Measurements from ENCODE around the gene RIPK4.

Gene RIPK4

DNA sequence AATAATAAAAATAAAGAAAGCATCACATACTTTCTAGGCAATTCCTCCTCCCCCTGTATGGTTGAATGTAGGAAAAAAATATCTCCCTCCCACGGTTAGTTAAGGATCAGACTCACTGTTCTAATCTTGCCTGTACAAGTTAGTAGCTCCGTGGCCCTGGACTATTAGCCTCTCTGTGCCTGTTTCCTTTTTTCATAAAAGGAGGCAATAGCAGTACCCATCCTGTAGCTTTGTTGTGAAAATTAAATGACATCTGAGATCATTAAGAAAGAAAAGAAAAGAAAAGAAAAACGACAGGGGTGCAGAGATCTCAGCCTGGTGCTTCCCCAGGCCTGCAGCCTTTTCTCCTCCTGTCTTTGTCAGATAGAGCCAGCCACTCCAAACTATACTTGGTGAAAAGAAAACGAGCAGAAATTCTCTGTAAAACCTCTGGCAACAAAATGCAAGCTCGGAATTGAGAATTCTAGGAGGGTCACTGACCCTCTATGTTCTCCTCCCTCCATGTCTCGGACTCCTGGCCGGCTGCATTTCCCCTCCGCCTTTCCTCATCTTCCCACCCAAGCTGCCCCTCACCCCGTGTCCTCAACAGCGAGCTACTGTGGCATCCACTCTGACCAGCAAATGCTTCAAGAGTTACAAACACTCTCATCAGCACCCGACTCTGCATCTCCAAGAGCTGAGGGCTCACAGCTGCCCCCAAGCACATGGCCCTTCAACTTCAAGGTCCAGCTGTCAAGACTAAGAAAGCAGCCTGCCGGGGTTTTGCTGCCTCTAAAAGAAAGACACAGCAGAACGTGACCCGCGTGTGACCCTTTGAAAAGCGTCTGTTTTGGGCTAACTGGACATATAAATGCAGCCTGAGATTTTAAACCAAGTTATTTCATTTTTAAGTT lies 13.6 kb downstream of the RIPK4 start:
- DNase-seq: no peak

DNA sequence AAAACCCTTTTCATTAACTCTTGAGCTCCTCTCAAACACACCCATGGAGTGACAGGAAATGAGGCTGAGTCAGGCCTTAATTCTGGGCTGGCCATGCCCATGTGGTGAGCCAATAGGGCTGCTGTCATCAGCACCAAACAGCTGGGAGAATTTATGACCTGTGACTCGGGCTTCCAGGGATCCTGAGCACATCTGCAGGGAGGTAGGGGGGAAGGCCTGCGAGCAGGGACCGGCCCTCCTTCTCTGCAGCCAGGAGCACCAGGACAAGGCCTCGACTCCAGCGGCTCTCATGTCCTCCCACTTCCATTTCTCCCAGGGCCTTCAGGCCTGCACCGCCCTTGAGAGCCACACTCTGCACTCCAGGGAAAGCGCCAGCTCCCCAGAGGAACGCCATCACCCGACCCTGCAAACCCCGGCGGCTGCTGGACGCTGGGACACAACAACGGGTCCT lies 14.6 kb downstream of the RIPK4 start:
- no peak for DNase-seq

DNA sequence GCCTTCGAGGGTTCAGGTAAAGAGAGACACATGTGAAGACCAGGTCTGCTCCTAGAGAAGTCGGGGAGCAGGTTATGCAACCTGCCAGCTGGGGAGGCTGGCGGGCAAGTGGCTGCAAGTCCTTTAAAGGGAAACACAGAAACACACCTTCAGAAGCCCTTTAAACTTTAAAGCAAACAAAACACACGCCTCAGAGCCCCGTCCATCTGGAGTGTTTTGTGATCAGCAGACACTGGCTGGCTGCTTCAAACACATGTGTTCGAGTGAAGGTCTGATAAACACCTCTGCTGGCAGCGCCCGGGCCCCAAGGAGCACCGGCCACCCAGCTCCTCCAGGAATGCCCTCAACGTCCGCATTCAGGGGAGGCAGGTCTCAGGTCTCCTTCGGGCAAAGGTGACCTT lies 15.2 kb downstream of the RIPK4 start:
- DNase-seq: no peak

- no peak for DNase-seq
Observed at GRCh38 chr21:41750532-41751151, 16.2 kb downstream of the RIPK4 start.

- no peak for DNase-seq
Observed at GRCh38 chr21:41750051-41750450, 16.8 kb downstream of the RIPK4 start.

- DNase-seq: no peak
Observed at GRCh38 chr21:41749286-41749685, 17.6 kb downstream of the RIPK4 start.

GRCh38 chr21:41747943-41748738 lies 18.7 kb downstream of the RIPK4 start:
- no peak for DNase-seq

DNA sequence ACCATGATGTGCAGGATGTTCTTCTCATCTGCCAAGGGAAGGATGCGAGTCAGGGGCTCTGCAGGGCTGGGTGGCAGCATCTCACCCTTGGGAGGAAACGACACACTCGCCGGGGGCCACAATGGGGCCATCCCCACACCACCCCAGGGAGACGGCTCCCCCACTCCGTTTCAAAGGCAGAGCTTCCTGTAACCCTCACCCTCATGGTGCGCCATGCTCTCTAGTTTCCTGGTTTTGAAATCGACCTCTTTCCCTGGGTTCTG lies 20.2 kb downstream of the RIPK4 start:
- no peak for DNase-seq

DNA sequence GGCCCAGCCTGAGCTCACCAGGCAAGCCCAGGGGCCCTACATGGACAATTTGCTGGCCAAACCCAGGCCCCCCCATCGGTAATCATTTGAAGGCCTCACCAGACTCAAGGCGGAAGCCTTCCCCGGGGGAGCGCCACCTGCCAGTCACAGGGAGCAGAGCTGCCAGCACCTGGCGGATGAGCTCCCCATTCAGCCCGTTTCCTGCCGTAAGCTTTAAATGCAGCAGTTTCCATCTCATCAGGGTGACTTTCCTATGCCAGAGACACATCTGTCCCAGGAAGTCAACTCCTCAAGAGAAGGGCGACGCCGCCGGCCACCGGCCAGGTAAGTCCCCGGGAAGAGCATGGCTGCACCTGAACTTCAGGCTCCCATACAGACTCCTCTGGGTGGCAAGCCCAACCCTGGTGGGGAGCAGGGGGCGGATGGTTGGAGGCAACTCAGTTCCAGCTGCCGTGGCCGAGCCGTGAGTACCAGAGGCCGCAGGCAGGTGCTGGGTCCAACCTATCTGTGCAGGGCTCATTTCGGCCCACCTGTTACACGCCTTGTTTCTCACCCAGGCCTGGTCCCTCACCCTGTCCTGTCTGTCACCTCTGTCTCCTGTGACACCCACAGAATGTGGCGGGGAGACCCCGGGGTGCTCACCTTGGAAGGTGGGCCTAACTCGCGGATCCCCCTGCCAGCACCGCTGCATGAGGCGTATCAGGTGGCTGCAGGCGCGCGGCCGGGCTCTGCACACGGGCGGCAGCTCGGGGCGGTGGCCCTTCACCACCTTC lies 20.7 kb downstream of the RIPK4 start:
- no peak for DNase-seq

DNA sequence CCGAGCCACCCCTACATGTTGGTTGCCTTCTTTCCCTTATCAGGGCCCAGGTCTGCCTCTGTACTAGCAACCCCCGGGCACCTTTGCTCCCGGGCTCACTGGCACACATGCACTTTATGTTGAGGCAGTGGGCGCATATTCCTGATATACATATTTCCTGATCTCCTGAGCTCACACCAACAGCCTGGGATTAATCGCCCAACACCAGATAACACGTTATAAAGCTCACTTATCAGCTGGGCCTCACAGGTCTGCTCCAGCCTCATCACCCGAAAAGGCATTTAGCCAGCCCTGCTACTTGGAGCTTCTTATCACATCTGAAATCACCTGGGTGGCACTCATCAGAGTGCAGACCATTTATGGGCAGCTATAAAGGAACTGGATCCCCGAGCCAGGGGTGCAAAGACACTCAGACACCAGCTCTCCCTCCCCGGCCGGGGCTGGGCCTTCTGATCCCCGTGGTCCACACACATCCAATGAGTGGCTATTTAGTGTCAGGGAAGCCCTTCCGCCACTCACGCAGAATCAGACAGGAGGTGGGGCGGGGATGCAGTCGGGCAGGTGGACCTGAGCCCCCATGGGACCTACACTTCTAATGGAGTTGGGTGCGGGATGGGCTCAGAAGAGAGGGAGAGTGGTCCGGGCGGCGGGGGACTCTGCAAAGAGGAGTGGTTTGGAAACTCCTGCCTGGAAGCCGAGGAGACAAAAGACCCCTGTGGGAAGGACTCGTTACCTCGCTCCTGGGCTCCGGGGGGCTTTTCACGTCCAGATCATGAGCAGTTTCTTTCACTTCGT lies 21.6 kb downstream of the RIPK4 start:
- DNase-seq: no peak

DNA sequence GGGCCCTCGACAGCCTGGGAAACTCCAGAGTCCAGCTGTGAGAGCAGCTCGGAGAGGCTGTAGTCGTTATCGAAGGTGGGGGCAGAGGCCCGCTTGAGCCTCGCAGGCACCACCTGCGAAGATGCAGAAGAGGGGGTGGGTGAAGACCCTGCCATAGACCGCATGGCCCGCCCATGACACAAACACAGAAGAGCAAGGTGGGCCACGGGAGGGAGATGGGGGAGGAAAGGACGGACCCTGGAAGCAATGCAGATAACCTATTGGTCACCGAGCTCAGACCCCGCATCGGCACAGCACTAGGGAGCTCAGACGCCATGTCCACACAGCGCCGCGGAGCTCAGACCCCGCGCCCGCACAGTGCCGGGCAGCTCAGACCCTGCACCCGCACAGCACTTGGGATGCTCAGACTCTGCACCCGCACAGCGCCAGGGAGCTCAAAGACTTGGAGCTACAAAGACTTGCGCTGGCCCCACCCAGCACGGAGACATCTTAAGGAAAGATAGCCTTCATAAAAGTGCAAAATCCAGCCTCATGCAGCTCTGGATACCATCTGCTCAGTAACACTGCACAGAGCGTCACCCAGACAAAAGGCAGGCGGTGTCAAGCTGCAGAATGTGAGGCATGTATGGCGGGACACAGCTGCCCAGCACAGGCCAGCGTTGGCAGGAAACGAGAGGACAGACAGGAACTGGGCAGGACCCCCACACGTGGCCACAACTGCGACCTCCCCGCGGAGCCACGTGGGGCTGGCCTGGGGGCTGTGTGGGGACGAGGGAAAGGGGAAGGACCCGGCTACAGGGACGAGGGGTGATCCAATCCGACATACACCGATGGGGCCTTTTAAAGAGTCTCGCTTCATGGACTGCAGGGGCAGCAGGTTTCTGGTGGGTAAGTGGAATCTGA lies 22.6 kb downstream of the RIPK4 start:
- DNase-seq: no peak

GRCh38 chr21:41743321-41744027 lies 23.4 kb downstream of the RIPK4 start:
- no peak for DNase-seq

DNA sequence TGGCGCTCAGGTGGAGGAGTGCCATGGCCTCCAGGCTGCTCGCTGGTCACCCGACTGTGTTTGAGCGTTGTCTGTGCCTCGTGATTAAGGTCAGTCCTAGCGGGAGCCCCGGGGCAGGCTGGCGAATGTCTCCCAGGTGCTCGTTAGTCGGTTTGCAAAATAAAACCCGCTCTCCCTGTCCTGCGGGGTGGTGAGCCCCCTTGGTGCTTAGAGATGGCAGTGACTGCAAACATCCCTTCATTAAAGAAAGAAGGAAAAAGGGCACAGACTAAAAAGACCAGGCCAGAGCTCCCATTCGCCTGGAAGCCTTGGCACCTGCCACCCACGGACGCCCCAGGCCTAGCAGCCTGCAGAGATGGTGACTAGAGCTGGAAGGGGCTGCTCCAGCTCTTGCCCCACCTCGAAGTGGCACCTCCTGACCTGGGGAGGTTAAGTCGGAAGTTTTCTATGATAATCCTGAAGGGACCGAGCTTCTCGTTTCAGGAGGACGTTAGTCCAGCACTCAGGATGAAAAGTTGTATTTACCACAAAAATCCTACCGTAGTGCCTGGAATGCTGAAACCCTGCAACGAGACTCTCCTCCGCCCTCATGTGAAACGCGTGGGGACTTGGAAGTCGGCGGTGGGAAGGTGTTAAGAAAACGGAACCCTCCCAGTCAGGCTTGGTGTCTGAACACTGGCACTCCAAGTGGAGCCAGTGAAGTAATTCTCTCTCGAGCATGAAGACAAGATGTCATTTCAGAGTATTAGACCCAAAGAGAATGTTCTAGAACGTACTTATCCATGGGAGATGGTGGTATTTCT lies 24.6 kb downstream of the RIPK4 start:
- DNase-seq: no peak

- no peak for DNase-seq
Observed at GRCh38 chr21:41741253-41742072, 25.4 kb downstream of the RIPK4 start.

GRCh38 chr21:41740604-41741252 lies 26.1 kb downstream of the RIPK4 start:
- DNase-seq: no peak

DNA sequence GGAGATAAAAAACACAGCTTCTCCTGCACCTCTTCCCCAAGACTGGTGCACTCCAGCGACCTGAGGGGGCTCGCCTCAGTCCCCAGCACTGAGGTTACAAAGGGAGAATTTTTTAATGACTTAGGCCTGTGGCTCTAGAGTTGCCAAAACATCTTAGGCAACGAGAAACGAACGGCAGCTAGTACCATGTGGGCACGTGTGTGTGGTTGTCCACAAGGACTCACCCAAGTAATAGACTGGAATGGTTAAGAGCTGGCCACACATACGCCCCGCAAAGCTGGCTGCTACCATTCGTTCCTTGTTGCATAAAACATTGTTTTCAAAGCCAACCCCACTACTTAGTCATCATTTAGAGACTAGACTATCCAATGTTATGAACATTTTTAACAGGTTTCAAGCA lies 26.9 kb downstream of the RIPK4 start:
- DNase-seq: no peak

DNA sequence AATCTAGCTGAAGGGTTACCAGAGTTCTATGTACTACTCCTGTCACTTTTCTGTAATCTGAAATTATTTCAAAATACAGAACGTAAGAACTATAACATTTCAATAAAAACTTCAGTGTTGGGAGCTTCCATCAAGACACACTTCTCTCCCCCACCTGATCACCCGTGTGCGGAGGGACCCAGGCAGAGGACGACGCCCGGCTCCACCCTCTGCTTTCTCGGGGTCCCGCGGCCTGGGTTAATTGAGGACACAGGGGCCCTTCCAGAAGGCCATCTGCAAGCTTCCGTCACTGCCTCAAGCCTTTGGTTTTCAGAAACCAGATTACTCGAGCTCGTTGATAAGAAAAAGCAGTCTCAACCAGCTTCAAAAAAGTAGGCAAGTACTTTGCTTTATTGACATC lies 27.8 kb downstream of the RIPK4 start:
- DNase-seq: no peak

All from inflammatory macrophage (primary cell).